K562 (cell line): ENCODE results near the gene CCL11. TPM values are rescaled to one million over a fixed set of nuclear protein-coding genes. Genes with fewer than 3 reads are reported as not detected.

Experiments
- ATAC-seq: fragments of 200-7000 bp; cut with Tn5 transposase; 3 replicates; pipeline ENCODE4 v1.9.1; 2020; ENCODE audit warnings: moderate library complexity
- BruUV-seq: library from RNA; stranded (reverse); fragments of 400-500 nt; replicated peaks from 2 replicates; lab custom pipeline; 2021; lab: Mats Ljungman, UMichigan
- CTCF ChIA-PET: fragments of 300-600 bp; formaldehyde crosslinking; extraction: SDS; loops from one replicate; lab custom pipeline; 2021; ENCODE audit warnings: low intra/inter-chr PET ratio; lab: Yijun Ruan, JAX
- POLR2A ChIA-PET: fragments of 300-600, 350-650 bp; sonication (Branson Sonifier 250); formaldehyde crosslinking; extraction: SDS; loops from one replicate; lab custom pipeline; 2021; ENCODE audit warnings: antibody characterized with exemption, inconsistent platforms; lab: Yijun Ruan, JAX
- DNase-seq, 4 experiments: peaks; one replicate each; pipeline versions ENCODE4 v3.0.0 to v3.0.0-alpha.2; 2011 to 2018; ENCODE audit warnings: low spot score in 3 of 4, mixed read lengths in 3 of 4; ENCODE audit errors: extremely low read depth in 1 of 4
- FAIRE-seq: peaks from 2 replicates; lab custom pipeline; 2011; peaks lifted over from hg19 to GRCh38; lab: Jason Lieb, UNC
- H2AFZ ChIP-seq: 2 replicates; pipeline ENCODE4 v1.6.0; 2011; ENCODE audit warnings: low read depth, low read length, control low read depth, inconsistent platforms
- H3K27ac ChIP-seq: fragments of 200-600 bp; 3 replicates; pipeline ENCODE4 v1.8.0; 2011; ENCODE audit warnings: low read depth, mild to moderate bottlenecking, control low read depth, inconsistent platforms, low read length, moderate library complexity, mixed read lengths; ENCODE audit errors: extremely low read depth
- H3K27me3 ChIP-seq, 2 experiments: fragments of 300-600 bp in 1 of 2; 2 replicates in 1 of 2; 3 replicates in 1 of 2; pipeline versions ENCODE4 v1.6.0 to v1.8.0; 2011; ENCODE audit warnings: inconsistent platforms in 2 of 2, low read length in 2 of 2, mild to moderate bottlenecking in 1 of 2, mixed read lengths in 1 of 2, moderate library complexity in 1 of 2; ENCODE audit not compliant: control insufficient read depth in 2 of 2, insufficient read depth in 2 of 2
- H3K36me3 ChIP-seq: fragments of 300-600 bp; 3 replicates; pipeline ENCODE4 v1.8.0; 2011; ENCODE audit warnings: mild to moderate bottlenecking, low read length, inconsistent platforms; ENCODE audit not compliant: control insufficient read depth, insufficient read depth
- H3K4me1 ChIP-seq, 2 experiments: fragments of 200-600 bp in 1 of 2; replicated peaks in 1 of 2; 2 replicates in 1 of 2; 3 replicates in 1 of 2; pipeline versions ENCODE4 v1.5.1 to v1.8.0; 2011; ENCODE audit warnings: inconsistent platforms in 2 of 2, low read length in 2 of 2, mild to moderate bottlenecking in 1 of 2, mixed read lengths in 1 of 2, moderate library complexity in 1 of 2; ENCODE audit not compliant: control insufficient read depth in 2 of 2, insufficient read depth in 2 of 2
- H3K4me2 ChIP-seq: 2 replicates; pipeline ENCODE4 v1.6.1; 2011; ENCODE audit warnings: low read length, control low read depth, inconsistent platforms, mixed read lengths; ENCODE audit not compliant: insufficient read depth
- H3K4me3 ChIP-seq: fragments of 200-600 bp; sonication (generic), shearing (Covaris generic); 2 replicates; pipeline ENCODE4 v1.5.1; 2016; ENCODE audit warnings: control low read depth, inconsistent platforms
- H3K79me2 ChIP-seq: fragments of 200-600 bp; 3 replicates; pipeline ENCODE4 v1.8.0; 2011; ENCODE audit warnings: low read length, inconsistent platforms; ENCODE audit not compliant: control insufficient read depth, insufficient read depth
- H3K9ac ChIP-seq, 2 experiments: 2 replicates each; pipeline versions ENCODE4 v1.6.0 to v1.6.1; 2011; ENCODE audit warnings: low read depth in 2 of 2, low read length in 2 of 2, control low read depth in 1 of 2, inconsistent platforms in 1 of 2, mild to moderate bottlenecking in 1 of 2, mixed read lengths in 1 of 2; ENCODE audit not compliant: insufficient read depth in 1 of 2
- H3K9me1 ChIP-seq: one replicate; pipeline ENCODE4 v1.6.0; 2011; ENCODE audit warnings: inconsistent platforms, mild to moderate bottlenecking, low read length, moderate library complexity; ENCODE audit not compliant: control insufficient read depth, insufficient read depth
- H3K9me3 ChIP-seq: replicated peaks from 2 replicates; pipeline ENCODE4 v1.5.1; 2011; ENCODE audit warnings: low read depth, low read length, inconsistent platforms; ENCODE audit not compliant: control insufficient read depth, insufficient read depth
- H4K20me1 ChIP-seq: replicated peaks from 2 replicates; pipeline ENCODE4 v1.6.1; 2011; ENCODE audit warnings: low read length, inconsistent platforms, mixed read lengths; ENCODE audit not compliant: control insufficient read depth, insufficient read depth
- CBFB ChIP-seq: sonication (generic); formaldehyde crosslinking; IDR thresholded peaks from 2 replicates; pipeline ENCODE4 v1.4.0; 2020; ENCODE audit warnings: mild to moderate bottlenecking, missing genetic modification reagents
- EGR1 ChIP-seq: fragments of 450-650 bp; conservative IDR thresholded peaks from 2 replicates; pipeline ENCODE4 v1.6.1; 2017; ENCODE audit warnings: mild to moderate bottlenecking
- HDAC1 ChIP-seq, 2 experiments: fragments of 450-650 bp; IDR thresholded peaks; 2 replicates each; pipeline ENCODE4 v1.6.1; 2016 to 2017; ENCODE audit warnings: inconsistent platforms in 1 of 2, mild to moderate bottlenecking in 1 of 2, moderate library complexity in 1 of 2
- HNRNPUL1 ChIP-seq: fragments of 200-400 bp; formaldehyde crosslinking; IDR thresholded peaks from 2 replicates; pipeline ENCODE4 v1.6.1; 2017; ENCODE audit warnings: low read length
- IRF2 ChIP-seq: sonication (generic); formaldehyde crosslinking; IDR thresholded peaks from 2 replicates; pipeline ENCODE4 v1.8.1; 2022; ENCODE audit warnings: mild to moderate bottlenecking, missing genetic modification reagents
- TAF1 ChIP-seq: IDR thresholded peaks from 2 replicates; pipeline ENCODE4 v1.6.1; 2011; ENCODE audit warnings: mild to moderate bottlenecking, low read length, moderate library complexity; ENCODE audit not compliant: insufficient read depth, control insufficient read depth, severe bottlenecking; ENCODE audit errors: extremely low read depth
- TEAD2 ChIP-seq: fragments of 450-650 bp; IDR thresholded peaks from 2 replicates; pipeline ENCODE4 v1.6.1; 2016; ENCODE audit warnings: missing genetic modification characterization, control low read depth, missing compliant biosample characterization
- ZNF274 ChIP-seq: IDR thresholded peaks from 2 replicates; pipeline ENCODE4 v1.6.1; 2011; ENCODE audit warnings: low read depth, mild to moderate bottlenecking, low read length, moderate library complexity, borderline replicate concordance
- WGBS: fragments of 100-300 bp; shearing (Covaris generic); methylation state at CpG from one replicate; pipeline ENCODE4 v1.1.6; 2016; ENCODE audit warnings: low coverage, mixed read lengths; ENCODE audit not compliant: insufficient coverage; ENCODE audit errors: missing lambda C conversion rate; 5-methylcytosine and 5-hydroxymethylcytosine counted together
- in situ Hi-C: fragments of 300-500 bp; cut with MboI; formaldehyde crosslinking; loops from 4 replicates; pipeline ENCODE4 v1.15.0; 2018; ENCODE audit warnings: inconsistent platforms, mixed read lengths
- intact Hi-C: fragments of 100-400 bp; cut with micrococcal nuclease; formaldehyde crosslinking; loops from 2 replicates; pipeline ENCODE4 v1.14.2; 2022
- polyA plus RNA-seq, 8 experiments: library from polyadenylated mRNA; depleted of rRNA in 4 of 8; stranded (reverse) in 5 of 8; unstranded in 3 of 8; fragments of >200 nt; fragmentation: Nextera tagmentation in 2 of 8; fragmentation: Illumina TruSeq in 1 of 8; extraction: Ambion mirVana in 2 of 8; extraction: Trizol in 1 of 8; gene quantifications; 2 replicates each; pipeline versions ENCODE4 v1.2.1 to v1.2.3, GENCODE V29; 2011 to 2014; ENCODE audit warnings: inconsistent platforms in 1 of 8, missing spikeins in 1 of 8
- total RNA-seq, 7 experiments: library from RNA; depleted of rRNA in 6 of 7; stranded (reverse); fragments of >200 nt in 6 of 7; fragmentation: Illumina TruSeq in 2 of 7; extraction: Trizol in 2 of 7; gene quantifications; 2 replicates each; pipeline versions ENCODE4 v1.2.1 to v1.2.3, GENCODE V29; 2011 to 2021; ENCODE audit warnings: low replicate concordance in 1 of 7
- TF ChIP-seq, protein P1 (sequence below): fragments of 250-450 bp; sonication (Bioruptor Pico); IDR thresholded peaks from 2 replicates; pipeline ENCODE4 v1.5.0; 2022; ENCODE audit warnings: mild to moderate bottlenecking
- TF ChIP-seq, protein P2 (sequence below): sonication (generic); formaldehyde crosslinking; IDR thresholded peaks from 2 replicates; pipeline ENCODE4 v1.8.1; 2022; ENCODE audit warnings: missing genetic modification reagents
- TF ChIP-seq, protein P3 (sequence below): fragments of 250-450 bp; sonication (Bioruptor Pico); IDR thresholded peaks from 2 replicates; pipeline ENCODE4 v1.4.0; 2020; ENCODE audit warnings: mild to moderate bottlenecking, moderate library complexity
- TF ChIP-seq, protein P4 (sequence below): fragments of 450-650 bp; IDR thresholded peaks from 2 replicates; pipeline ENCODE4 v1.6.1; 2016

CCL11 gene
- total and polyA plus RNA-seq, 9 of the 15 experiments (the other 6 are each of a cell fraction or from before 2014, with no cell fraction given), result not detected

DNA sequence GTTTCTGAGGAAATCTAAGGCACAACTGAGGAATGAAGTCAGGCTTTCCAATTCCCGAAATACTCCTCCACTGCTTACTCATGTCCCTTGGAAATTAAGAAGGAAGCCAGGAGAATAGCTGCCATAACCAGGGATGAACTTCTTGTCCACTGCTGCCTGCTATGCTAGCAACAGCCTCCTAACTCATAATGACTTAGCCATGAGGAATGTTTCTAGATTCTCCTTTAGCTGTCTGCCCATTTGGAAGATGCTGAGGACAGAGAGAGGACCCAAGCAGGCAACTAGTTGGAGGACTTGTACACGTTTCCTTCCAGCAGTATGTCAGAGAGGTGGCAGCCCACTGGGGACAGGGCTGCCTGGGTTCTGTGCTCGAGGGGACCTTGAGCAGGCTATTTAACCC is 31.4 kb upstream of the CCL11 start (continued):
- no peak for TF ChIP-seq HDAC1 (IDR thresholded peaks at IDR 0.05)
- no peak for TF ChIP-seq IRF2 (CRISPR knock-in tag)
- no peak for TF ChIP-seq HNRNPUL1

DNA sequence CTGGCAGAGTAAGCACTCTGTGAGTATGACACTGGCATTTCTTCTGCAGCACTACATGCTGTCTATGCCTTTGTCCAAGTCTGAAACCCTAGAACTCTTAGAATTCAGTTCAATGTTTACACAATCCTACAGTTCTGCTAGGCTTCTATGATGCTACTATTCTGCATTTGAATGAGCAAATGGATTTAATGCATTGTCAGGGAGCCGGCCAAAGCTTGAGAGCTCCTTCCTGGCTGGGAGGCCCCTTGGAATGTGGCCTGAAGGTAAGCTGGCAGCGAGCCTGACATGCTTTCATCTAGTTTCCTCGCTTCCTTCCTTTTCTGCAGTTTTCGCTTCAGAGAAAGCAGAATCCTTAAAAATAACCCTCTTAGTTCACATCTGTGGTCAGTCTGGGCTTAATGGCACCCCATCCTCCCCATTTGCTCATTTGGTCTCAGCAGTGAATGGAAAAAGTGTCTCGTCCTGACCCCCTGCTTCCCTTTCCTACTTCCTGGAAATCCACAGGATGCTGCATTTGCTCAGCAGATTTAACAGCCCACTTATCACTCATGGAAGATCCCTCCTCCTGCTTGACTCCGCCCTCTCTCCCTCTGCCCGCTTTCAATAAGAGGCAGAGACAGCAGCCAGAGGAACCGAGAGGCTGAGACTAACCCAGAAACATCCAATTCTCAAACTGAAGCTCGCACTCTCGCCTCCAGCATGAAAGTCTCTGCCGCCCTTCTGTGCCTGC is 30.7 kb upstream of the CCL11 start, which contains the start of gene CCL2:
CCL2 (plus strand) TSS at position 635 of the 730 bp plus-strand sequence; CDS start at position 700, 65 bp downstream.
- Histone ChIP-seq H3K9me3 (no peaks in the 10 kb centered on the region), H3K36me3 (no peaks in the 10 kb centered on the region), H3K9ac (no peak within 1 kb of the TSS), H3K79me2 (no peaks in the 10 kb centered on the region), H3K4me1 (peaks cover 7 to 16% of the 10 kb centered on the region in 2 experiments; a peak in 4 of 5 replicates), H3K27ac (no peak within 1 kb of the TSS), H3K4me2 (peak within 1 kb of the TSS; percentile 45; the same call in 1 of the 2 replicates), H2AFZ (peak within 1 kb of the TSS; percentile 34; the same call in 1 of the 2 replicates), H3K4me3 (no peak within 1 kb of the TSS), H3K9me1 (no peaks in the 10 kb centered on the region), H4K20me1 (peaks cover 2% of the 10 kb centered on the region; the same call in 1 of the 2 replicates), H3K27me3 (peaks cover 0 to 3% of the 10 kb centered on the region in 2 experiments; a peak in 3 of 5 replicates)
- WGBS, result 4% methylated on average over 10 of the region's 11 CpGs
- CTCF ChIA-PET, result no interaction called here
- POLR2A ChIA-PET, result interaction anchor here (1.2 kb wide), 1 partner anchor 99 kb away, joined by 4 read pairs; no protein-coding TSS in a partner anchor
- intact Hi-C loops (no loop called here), in situ Hi-C loops (no loop called here)
- peak; percentile 75 for ATAC-seq
- DNase-seq, result peak in 2 of 4 experiments; percentile 31 to 50
- FAIRE-seq, result peak; percentile 11
- BruUV-seq, result no TSS peak
- TF ChIP-seq CBFB (CRISPR knock-in tag) (no peak), TAF1 (no peak), TEAD2 (no peak), ZNF274 (no peak), EGR1 (no peak)
- TF ChIP-seq, protein P1, sequence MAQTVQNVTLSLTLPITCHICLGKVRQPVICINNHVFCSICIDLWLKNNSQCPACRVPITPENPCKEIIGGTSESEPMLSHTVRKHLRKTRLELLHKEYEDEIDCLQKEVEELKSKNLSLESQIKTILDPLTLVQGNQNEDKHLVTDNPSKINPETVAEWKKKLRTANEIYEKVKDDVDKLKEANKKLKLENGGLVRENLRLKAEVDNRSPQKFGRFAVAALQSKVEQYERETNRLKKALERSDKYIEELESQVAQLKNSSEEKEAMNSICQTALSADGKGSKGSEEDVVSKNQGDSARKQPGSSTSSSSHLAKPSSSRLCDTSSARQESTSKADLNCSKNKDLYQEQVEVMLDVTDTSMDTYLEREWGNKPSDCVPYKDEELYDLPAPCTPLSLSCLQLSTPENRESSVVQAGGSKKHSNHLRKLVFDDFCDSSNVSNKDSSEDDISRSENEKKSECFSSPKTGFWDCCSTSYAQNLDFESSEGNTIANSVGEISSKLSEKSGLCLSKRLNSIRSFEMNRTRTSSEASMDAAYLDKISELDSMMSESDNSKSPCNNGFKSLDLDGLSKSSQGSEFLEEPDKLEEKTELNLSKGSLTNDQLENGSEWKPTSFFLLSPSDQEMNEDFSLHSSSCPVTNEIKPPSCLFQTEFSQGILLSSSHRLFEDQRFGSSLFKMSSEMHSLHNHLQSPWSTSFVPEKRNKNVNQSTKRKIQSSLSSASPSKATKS, result no peak
- TF ChIP-seq, protein P2, sequence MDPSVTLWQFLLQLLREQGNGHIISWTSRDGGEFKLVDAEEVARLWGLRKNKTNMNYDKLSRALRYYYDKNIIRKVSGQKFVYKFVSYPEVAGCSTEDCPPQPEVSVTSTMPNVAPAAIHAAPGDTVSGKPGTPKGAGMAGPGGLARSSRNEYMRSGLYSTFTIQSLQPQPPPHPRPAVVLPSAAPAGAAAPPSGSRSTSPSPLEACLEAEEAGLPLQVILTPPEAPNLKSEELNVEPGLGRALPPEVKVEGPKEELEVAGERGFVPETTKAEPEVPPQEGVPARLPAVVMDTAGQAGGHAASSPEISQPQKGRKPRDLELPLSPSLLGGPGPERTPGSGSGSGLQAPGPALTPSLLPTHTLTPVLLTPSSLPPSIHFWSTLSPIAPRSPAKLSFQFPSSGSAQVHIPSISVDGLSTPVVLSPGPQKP (CRISPR knock-in tag), result no peak
- TF ChIP-seq, protein P3, sequence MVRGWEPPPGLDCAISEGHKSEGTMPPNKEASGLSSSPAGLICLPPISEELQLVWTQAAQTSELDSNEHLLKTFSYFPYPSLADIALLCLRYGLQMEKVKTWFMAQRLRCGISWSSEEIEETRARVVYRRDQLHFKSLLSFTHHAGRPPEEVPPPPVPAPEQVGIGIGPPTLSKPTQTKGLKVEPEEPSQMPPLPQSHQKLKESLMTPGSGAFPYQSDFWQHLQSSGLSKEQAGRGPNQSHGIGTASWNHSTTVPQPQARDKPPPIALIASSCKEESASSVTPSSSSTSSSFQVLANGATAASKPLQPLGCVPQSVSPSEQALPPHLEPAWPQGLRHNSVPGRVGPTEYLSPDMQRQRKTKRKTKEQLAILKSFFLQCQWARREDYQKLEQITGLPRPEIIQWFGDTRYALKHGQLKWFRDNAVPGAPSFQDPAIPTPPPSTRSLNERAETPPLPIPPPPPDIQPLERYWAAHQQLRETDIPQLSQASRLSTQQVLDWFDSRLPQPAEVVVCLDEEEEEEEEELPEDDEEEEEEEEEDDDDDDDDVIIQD (CRISPR knock-in tag), result no peak
- TF ChIP-seq, protein P4, sequence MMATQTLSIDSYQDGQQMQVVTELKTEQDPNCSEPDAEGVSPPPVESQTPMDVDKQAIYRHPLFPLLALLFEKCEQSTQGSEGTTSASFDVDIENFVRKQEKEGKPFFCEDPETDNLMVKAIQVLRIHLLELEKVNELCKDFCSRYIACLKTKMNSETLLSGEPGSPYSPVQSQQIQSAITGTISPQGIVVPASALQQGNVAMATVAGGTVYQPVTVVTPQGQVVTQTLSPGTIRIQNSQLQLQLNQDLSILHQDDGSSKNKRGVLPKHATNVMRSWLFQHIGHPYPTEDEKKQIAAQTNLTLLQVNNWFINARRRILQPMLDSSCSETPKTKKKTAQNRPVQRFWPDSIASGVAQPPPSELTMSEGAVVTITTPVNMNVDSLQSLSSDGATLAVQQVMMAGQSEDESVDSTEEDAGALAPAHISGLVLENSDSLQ, result peak; percentile 75
